HL-60 (cell line): Measurements from ENCODE around the gene BROX.

Experiments
- DNase-seq, 2 experiments: peaks; one replicate each; pipeline ENCODE4 v3.0.0-alpha.2; 2010 to 2020; ENCODE audit warnings: low read depth in 1 of 2, low spot score in 1 of 2
- H3K27ac ChIP-seq: fragments of 250-450 bp; sonication (Bioruptor Pico); replicated peaks from 2 replicates; pipeline ENCODE4 v1.5.1; 2020; ENCODE audit warnings: mild to moderate bottlenecking, moderate library complexity
- H3K27me3 ChIP-seq: fragments of 250-450 bp; sonication (Bioruptor Pico); 2 replicates; pipeline ENCODE4 v1.5.1; 2021; ENCODE audit warnings: mild to moderate bottlenecking, moderate library complexity; ENCODE audit not compliant: insufficient read depth, poor library complexity, severe bottlenecking
- H3K4me3 ChIP-seq: replicated peaks from 2 replicates; pipeline ENCODE4 v1.5.1; 2011; ENCODE audit warnings: mild to moderate bottlenecking, control low read depth, low read length; ENCODE audit not compliant: insufficient read depth
- CTCF ChIP-seq: IDR thresholded peaks from one replicate; pipeline ENCODE4 v1.5.1; 2011; ENCODE audit warnings: low read length, control low read depth, inconsistent platforms; ENCODE audit not compliant: insufficient read depth
- GABPA ChIP-seq: IDR thresholded peaks from 2 replicates; pipeline ENCODE4 v1.6.1; 2012; ENCODE audit warnings: low read depth
- POLR2AphosphoS5 ChIP-seq: IDR thresholded peaks from 2 replicates; pipeline ENCODE4 v1.6.1; 2012; ENCODE audit warnings: low read depth
- REST ChIP-seq: IDR thresholded peaks from 2 replicates; pipeline ENCODE4 v1.6.1; 2012; ENCODE audit warnings: low read depth; ENCODE audit not compliant: insufficient replicate concordance
- SPI1 ChIP-seq: IDR thresholded peaks from 2 replicates; pipeline ENCODE4 v1.6.1; 2012; ENCODE audit warnings: low read depth, mild to moderate bottlenecking, borderline replicate concordance

The BROX gene

GRCh38 chr1:222784371-222784770 lies 72.0 kb downstream of the BROX start:
- Histone ChIP-seq H3K27ac (no peak overlapping the region), H3K27me3 (peaks cover 6% of the 10 kb centered on the region), H3K4me3 (no peak overlapping the region)
- TF ChIP-seq CTCF (no peak), REST (no peak), GABPA (no peak), SPI1 (no peak), POLR2AphosphoS5 (no peak)
- DNase-seq, result no peak
